Endothelial cell of umbilical vein (primary cell): ENCODE data around the gene CD63. TPM values are rescaled to one million over a fixed set of nuclear protein-coding genes. Genes with fewer than 3 reads are reported as not detected.

Experiments
- BruUV-seq: library from RNA; stranded (reverse); fragments of 400-500 nt; replicated peaks from 2 replicates; lab custom pipeline; 2021; lab: Mats Ljungman, UMichigan
- CTCF ChIA-PET: fragments of 300-600, 350-600 bp; sonication (Branson Sonifier 250); formaldehyde crosslinking; loops from one replicate; lab custom pipeline; 2021; ENCODE audit warnings: antibody characterized with exemption, inconsistent platforms; lab: Charles Lee
- POLR2A ChIA-PET: fragments of 300-600, 350-600 bp; sonication (Branson Sonifier 250); formaldehyde crosslinking; loops from one replicate; lab custom pipeline; 2021; ENCODE audit warnings: antibody characterized with exemption, inconsistent platforms; lab: Charles Lee
- DNase-seq: peaks from one replicate; pipeline ENCODE4 v3.0.0-alpha.2; 2011; ENCODE audit warnings: low read depth, low spot score
- FAIRE-seq: peaks from 2 replicates; lab custom pipeline; 2011; peaks lifted over from hg19 to GRCh38; lab: Jason Lieb, UNC
- H2AFZ ChIP-seq: 2 replicates; pipeline ENCODE4 v1.6.0; 2012; ENCODE audit warnings: low read depth, low read length, control low read depth, inconsistent platforms
- H3K27ac ChIP-seq: 2 replicates; pipeline ENCODE4 v1.5.1; 2011; ENCODE audit warnings: low read depth, mild to moderate bottlenecking, control low read depth, low read length, moderate library complexity; ENCODE audit not compliant: insufficient read depth
- H3K27me3 ChIP-seq, 2 experiments: 2 replicates each; pipeline versions ENCODE4 v1.6.0 to v1.6.1; 2011; ENCODE audit warnings: low read length in 2 of 2, mixed read lengths in 1 of 2; ENCODE audit not compliant: control insufficient read depth in 2 of 2, insufficient read depth in 2 of 2
- H3K36me3 ChIP-seq, 2 experiments: 2 replicates in 1 of 2; 3 replicates in 1 of 2; pipeline ENCODE4 v1.5.1; 2011; ENCODE audit warnings: low read length in 2 of 2, mild to moderate bottlenecking in 1 of 2, moderate library complexity in 1 of 2; ENCODE audit not compliant: control insufficient read depth in 2 of 2, insufficient read depth in 2 of 2; ENCODE audit errors: extremely low read depth in 1 of 2
- H3K4me1 ChIP-seq: 3 replicates; pipeline ENCODE4 v1.5.1; 2011; ENCODE audit warnings: mild to moderate bottlenecking, low read length; ENCODE audit not compliant: control insufficient read depth, insufficient read depth; ENCODE audit errors: extremely low read depth
- H3K4me2 ChIP-seq: 2 replicates; pipeline ENCODE4 v1.6.1; 2011; ENCODE audit warnings: low read length, control low read depth, mixed read lengths; ENCODE audit not compliant: insufficient read depth
- H3K4me3 ChIP-seq, 3 experiments: fragments of 200-600 bp in 1 of 3; sonication (generic), shearing (Covaris generic) in 1 of 3; replicated peaks in 1 of 3; 2 replicates each; pipeline ENCODE4 v1.5.1; 2011 to 2016; ENCODE audit warnings: control low read depth in 3 of 3, low read length in 3 of 3, mild to moderate bottlenecking in 2 of 3, inconsistent platforms in 1 of 3, low read depth in 1 of 3, moderate library complexity in 1 of 3; ENCODE audit not compliant: insufficient read depth in 1 of 3
- H3K79me2 ChIP-seq: 2 replicates; pipeline ENCODE4 v1.6.0; 2012; ENCODE audit warnings: low read length, inconsistent platforms; ENCODE audit not compliant: control insufficient read depth, insufficient read depth
- H3K9ac ChIP-seq: replicated peaks from 2 replicates; pipeline ENCODE3; 2011; ENCODE audit warnings: low read length, control low read depth; ENCODE audit not compliant: insufficient read depth; ENCODE audit errors: extremely low read depth
- H3K9me1 ChIP-seq: replicated peaks from 3 replicates; pipeline ENCODE4 v1.6.0; 2011; ENCODE audit warnings: mild to moderate bottlenecking, low read length; ENCODE audit not compliant: control insufficient read depth, insufficient read depth; ENCODE audit errors: extremely low read depth
- H3K9me3 ChIP-seq: replicated peaks from 2 replicates; pipeline ENCODE4 v1.5.1; 2012; ENCODE audit warnings: low read length, inconsistent platforms; ENCODE audit not compliant: control insufficient read depth, insufficient read depth
- H4K20me1 ChIP-seq: replicated peaks from 2 replicates; pipeline ENCODE3; 2011; ENCODE audit warnings: mild to moderate bottlenecking, low read length; ENCODE audit not compliant: control insufficient read depth, insufficient read depth; ENCODE audit errors: extremely low read depth
- CTCF ChIP-seq, 2 donors: IDR thresholded peaks; 1 replicate in 1 of 2; 2 replicates in 1 of 2; pipeline ENCODE4 v1.5.1; 2011; ENCODE audit warnings: low read length in 2 of 2, mild to moderate bottlenecking in 2 of 2, moderate library complexity in 2 of 2, control low read depth in 1 of 2, inconsistent platforms in 1 of 2, low read depth in 1 of 2; ENCODE audit not compliant: insufficient read depth in 1 of 2; ENCODE audit errors: extremely low read depth in 1 of 2
- EZH2 ChIP-seq: IDR thresholded peaks from 2 replicates; pipeline ENCODE4 v1.6.1; 2012; ENCODE audit warnings: borderline replicate concordance, low read depth, mild to moderate bottlenecking, moderate library complexity, low read length, inconsistent platforms; ENCODE audit not compliant: severe bottlenecking
- FOS ChIP-seq: IDR thresholded peaks from 2 replicates; pipeline ENCODE4 v1.6.1; 2011; ENCODE audit warnings: mild to moderate bottlenecking, low read length, moderate library complexity, borderline replicate concordance; ENCODE audit not compliant: insufficient read depth
- GATA2 ChIP-seq: IDR thresholded peaks from 2 replicates; pipeline ENCODE4 v1.7.0; 2011; ENCODE audit warnings: low read depth, mild to moderate bottlenecking, moderate library complexity, mixed read lengths, low read length; ENCODE audit not compliant: insufficient read length, insufficient read depth
- JUN ChIP-seq: IDR thresholded peaks from 2 replicates; pipeline ENCODE4 v1.6.1; 2011; ENCODE audit warnings: borderline replicate concordance, low read depth; ENCODE audit not compliant: insufficient read length, insufficient read depth
- MAX ChIP-seq: IDR thresholded peaks from 2 replicates; pipeline ENCODE4 v1.6.1; 2011; ENCODE audit not compliant: insufficient read depth, insufficient read length
- MYC ChIP-seq: IDR thresholded peaks from one replicate; pipeline ENCODE4 v1.6.1; 2011; ENCODE audit warnings: mild to moderate bottlenecking, low read depth, low read length
- POLR2A ChIP-seq: IDR thresholded peaks from 2 replicates; pipeline ENCODE4 v1.6.1; 2012; ENCODE audit warnings: low read depth, mild to moderate bottlenecking, control low read depth, low read length
- POLR2AphosphoS5 ChIP-seq: IDR thresholded peaks from 2 replicates; pipeline ENCODE4 v1.6.1; 2012; ENCODE audit warnings: low read depth, mild to moderate bottlenecking, control low read depth, low read length, moderate library complexity; ENCODE audit not compliant: insufficient read depth
- dilution Hi-C: fragments of 300-500 bp; cut with MboI; formaldehyde crosslinking; loops from one replicate; pipeline ENCODE4 v1.15.0; 2019; ENCODE audit warnings: low sequenced_read_pairs; ENCODE audit not compliant: extremely low pct_ligation_motif_present
- intact Hi-C: fragments of 100-400 bp; cut with micrococcal nuclease; formaldehyde crosslinking; loops from one replicate; pipeline ENCODE4 v1.10.0; 2022
- polyA plus RNA-seq, 4 experiments: library from polyadenylated mRNA; depleted of rRNA in 3 of 4; stranded (reverse) in 3 of 4; unstranded in 1 of 4; fragments of >200 nt; gene quantifications; 2 replicates each; pipeline versions ENCODE4 v1.2.1 to v1.2.3, GENCODE V29; 2011 to 2012; ENCODE audit warnings: missing spikeins in 1 of 4
- total RNA-seq: library from RNA; stranded (reverse); gene quantifications from 2 replicates; pipeline ENCODE4 v1.2.3, GENCODE V29; 2021

CD63 gene
- total and polyA plus RNA-seq, 2 donors (not counting 3 experiments of a cell fraction or from before 2014, with no cell fraction given), result 1,054 to 1,429 TPM

- BruUV-seq, result no TSS peak
- Histone ChIP-seq H2AFZ (no peak overlapping the region), H3K4me2 (no peak overlapping the region), H3K36me3 (peaks cover 9 to 20% of the 10 kb centered on the region in 2 experiments), H3K9me3 (no peaks in the 10 kb centered on the region), H3K27ac (no peak overlapping the region), H3K9ac (no peak overlapping the region), H4K20me1 (no peaks in the 10 kb centered on the region), H3K4me3 (no peak overlapping the region), H3K4me1 (no peaks in the 10 kb centered on the region), H3K9me1 (no peaks in the 10 kb centered on the region), H3K27me3 (no peaks in the 10 kb centered on the region), H3K79me2 (peaks cover 10% of the 10 kb centered on the region)
- CTCF ChIA-PET, result no interaction called here
- POLR2A ChIA-PET, result no interaction called here
- no peak for TF ChIP-seq CTCF (IDR thresholded peaks at IDR 0.05; ENCODE audit: extremely low read depth in 1 of 2, insufficient read depth in 1 of 2, low read depth in 1 of 2, low read length in 2 of 2)
- TF ChIP-seq GATA2, result no peak
- dilution Hi-C loops (no loop called here), intact Hi-C loops (no loop called here)
- FAIRE-seq, result no peak
- DNase-seq, result no peak
These were observed 49.0 kb upstream of the CD63 start for GRCh38 chr12:55777856-55778255.

GRCh38 chr12:55771736-55772135 is 42.9 kb upstream of the CD63 start:
- Histone ChIP-seq H4K20me1 (no peaks in the 10 kb centered on the region), H3K9ac (no peak overlapping the region), H3K79me2 (peaks cover 14% of the 10 kb centered on the region), H3K27ac (no peak overlapping the region), H2AFZ (no peak overlapping the region), H3K36me3 (peaks cover 5 to 19% of the 10 kb centered on the region in 2 experiments), H3K9me3 (no peaks in the 10 kb centered on the region), H3K4me1 (no peaks in the 10 kb centered on the region), H3K27me3 (no peaks in the 10 kb centered on the region), H3K4me2 (no peak overlapping the region), H3K9me1 (no peaks in the 10 kb centered on the region), H3K4me3 (no peak overlapping the region)
- ChIA-PET CTCF (interaction anchor here (1.0 to 2.3 kb wide), 4 partner anchors 14 to 33 kb away, joined by 3 to 12 read pairs (median 5); partner anchors contain the start of gene GDF11), POLR2A (no interaction called here)
- no peak for TF ChIP-seq CTCF (IDR thresholded peaks at IDR 0.05; ENCODE audit: extremely low read depth in 1 of 2, insufficient read depth in 1 of 2, low read depth in 1 of 2, low read length in 2 of 2)
- TF ChIP-seq MAX, result no peak
- no peak for TF ChIP-seq POLR2A
- no peak for TF ChIP-seq FOS
- no peak for TF ChIP-seq POLR2AphosphoS5
- TF ChIP-seq MYC, result no peak
- TF ChIP-seq GATA2, result no peak
- TF ChIP-seq JUN, result no peak
- TF ChIP-seq EZH2, result no peak
- no TSS peak for BruUV-seq
- dilution Hi-C loops (no loop called here), intact Hi-C loops (no loop called here)
- DNase-seq (no peak), FAIRE-seq (no peak)
